Immature natural killer cell (primary cell): ENCODE data around the gene SRPRB. TPM values are rescaled to one million over a fixed set of nuclear protein-coding genes. Genes with fewer than 3 reads are reported as not detected.

ENCODE experiments used
- DNase-seq, 3 donors: peaks; one replicate each; pipeline ENCODE4 v3.0.0; 2022; ENCODE audit warnings: mixed read lengths in 1 of 3
- H3K27ac Mint-ChIP-seq, 6 donors: one replicate each; pipeline ENCODE4 v1.8.0; 2020; ENCODE audit warnings: mixed read lengths in 6 of 6, mild to moderate bottlenecking in 5 of 6, inconsistent platforms in 4 of 6, moderate library complexity in 3 of 6
- H3K27me3 Mint-ChIP-seq, 3 donors: one replicate each; pipeline ENCODE4 v1.8.0; 2020 to 2021; ENCODE audit warnings: low read depth in 3 of 3, mild to moderate bottlenecking in 3 of 3, mixed read lengths in 3 of 3, moderate library complexity in 3 of 3, inconsistent platforms in 1 of 3
- H3K36me3 Mint-ChIP-seq, 3 donors: one replicate each; pipeline ENCODE4 v1.8.0; 2020; ENCODE audit warnings: mixed read lengths in 3 of 3, inconsistent platforms in 2 of 3, mild to moderate bottlenecking in 2 of 3
- H3K4me1 Mint-ChIP-seq, 2 donors: one replicate each; pipeline ENCODE4 v1.8.0; 2020; ENCODE audit warnings: inconsistent platforms in 2 of 2, mild to moderate bottlenecking in 2 of 2, mixed read lengths in 2 of 2, moderate library complexity in 1 of 2
- H3K4me3 Mint-ChIP-seq, 5 donors: one replicate each; pipeline ENCODE4 v1.8.0; 2020; ENCODE audit warnings: mild to moderate bottlenecking in 5 of 5, mixed read lengths in 5 of 5, inconsistent platforms in 3 of 5, moderate library complexity in 3 of 5
- H3K9me3 Mint-ChIP-seq, 6 donors: one replicate each; pipeline ENCODE4 v1.8.0; 2020; ENCODE audit warnings: mild to moderate bottlenecking in 6 of 6, mixed read lengths in 6 of 6, inconsistent platforms in 4 of 6, moderate library complexity in 3 of 6
- polyA plus RNA-seq, 3 donors: library from polyadenylated mRNA; unstranded; fragments of 300-500 nt; fragmentation: Illumina TruSeq; gene quantifications; one replicate each; pipeline ENCODE4 v1.2.3, GENCODE V29; 2021

The SRPRB gene
- polyA plus RNA-seq, 3 donors from 2014 or later, result 28.8 to 51.0 (median 43.9) TPM

DNA sequence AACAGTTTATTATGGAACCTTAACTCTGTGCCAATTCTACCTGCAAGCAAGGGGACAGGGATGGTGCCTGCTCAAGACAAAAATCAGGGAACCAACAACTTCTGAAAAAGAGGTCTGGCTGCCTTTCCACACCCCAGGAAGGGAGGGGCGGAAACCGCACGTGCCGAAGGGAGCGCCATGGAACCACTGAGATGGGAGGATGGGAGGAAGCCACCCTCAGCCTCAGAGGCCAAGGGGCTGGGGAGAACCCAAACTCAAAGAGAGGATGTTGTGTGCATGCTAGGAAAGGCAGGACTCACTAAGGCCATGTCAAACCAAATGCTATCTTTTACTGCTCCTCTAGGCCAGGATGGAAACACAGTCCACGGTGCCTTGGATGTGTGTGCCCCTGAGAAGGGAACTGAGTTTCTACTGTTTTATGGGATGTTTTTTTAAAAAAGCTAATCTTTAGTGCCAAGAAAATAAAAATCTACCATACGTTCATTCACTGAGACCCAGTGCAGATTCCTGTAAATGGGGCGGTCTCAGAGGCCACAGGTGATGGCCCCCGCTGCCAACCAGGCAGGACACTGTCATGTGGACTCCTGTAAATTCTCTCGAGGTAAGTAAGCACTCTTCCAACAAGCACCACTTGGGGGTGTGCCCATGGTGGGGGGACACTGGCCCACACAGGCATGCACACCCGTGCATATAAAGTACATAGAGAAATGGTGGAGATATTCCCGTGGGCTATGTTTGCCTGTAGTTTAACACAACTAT is 20.5 kb downstream of the SRPRB start:
- Mint-ChIP-seq H3K4me3 (no peak overlapping the region), H3K9me3 (no peaks in the 10 kb centered on the region), H3K4me1 (no peaks in the 10 kb centered on the region), H3K27me3 (peaks cover 0 to 7% (median 1%) of the 10 kb centered on the region in 3 donors), H3K36me3 (peaks cover 17 to 41% (median 19%) of the 10 kb centered on the region in 3 donors), H3K27ac (no peak overlapping the region)
- DNase-seq, result no peak

DNA sequence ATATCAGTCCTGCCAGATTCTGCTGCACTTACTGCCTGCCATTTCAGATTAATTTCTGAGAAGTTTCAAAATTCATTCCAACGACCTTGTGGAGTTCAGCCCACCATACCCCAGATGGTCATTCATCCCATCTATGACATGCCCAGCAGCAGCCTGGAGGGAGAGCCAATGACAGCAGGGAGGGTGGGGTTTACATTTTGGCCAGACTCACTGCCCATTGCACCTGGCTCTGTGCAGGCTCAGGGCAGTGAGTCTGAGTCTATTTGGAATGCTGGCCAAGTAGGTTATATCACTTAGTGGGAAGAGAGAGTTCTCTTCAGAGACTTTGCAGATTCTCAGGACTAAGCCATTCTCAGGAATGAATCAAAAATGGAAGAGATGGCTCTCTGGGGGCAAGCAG is 21.5 kb downstream of the SRPRB start:
- Mint-ChIP-seq H3K4me1 (no peaks in the 10 kb centered on the region), H3K36me3 (peaks cover 15 to 35% (median 16%) of the 10 kb centered on the region in 3 donors), H3K4me3 (no peak overlapping the region), H3K27ac (no peak overlapping the region), H3K9me3 (no peaks in the 10 kb centered on the region), H3K27me3 (peaks cover 0 to 7% (median 1%) of the 10 kb centered on the region in 3 donors)
- no peak for DNase-seq

DNA sequence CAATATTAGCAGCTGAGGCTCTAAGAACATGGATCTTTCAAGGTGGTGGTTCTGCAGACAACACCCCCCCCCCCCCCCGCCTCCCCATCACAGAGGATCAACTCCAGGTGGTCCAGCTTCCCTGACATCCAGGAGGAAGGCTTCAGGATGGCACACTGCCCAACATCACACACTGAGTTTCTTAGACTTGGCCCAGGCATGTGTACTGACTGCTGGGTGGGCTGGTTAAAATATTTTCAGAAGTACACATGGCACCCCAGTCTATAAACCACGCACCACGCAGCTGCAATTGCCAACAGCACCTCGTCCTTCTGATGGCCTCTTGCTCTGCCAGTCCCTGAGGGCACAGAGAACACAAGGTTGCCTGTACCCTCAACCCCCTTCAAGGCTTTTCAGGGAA is 22.1 kb downstream of the SRPRB start:
- Mint-ChIP-seq H3K27me3 (peaks cover 0 to 6% (median 1%) of the 10 kb centered on the region in 3 donors), H3K4me3 (no peak overlapping the region), H3K4me1 (no peaks in the 10 kb centered on the region), H3K36me3 (peaks cover 15 to 32% (median 16%) of the 10 kb centered on the region in 3 donors), H3K27ac (no peak overlapping the region), H3K9me3 (no peaks in the 10 kb centered on the region)
- no peak for DNase-seq

DNA sequence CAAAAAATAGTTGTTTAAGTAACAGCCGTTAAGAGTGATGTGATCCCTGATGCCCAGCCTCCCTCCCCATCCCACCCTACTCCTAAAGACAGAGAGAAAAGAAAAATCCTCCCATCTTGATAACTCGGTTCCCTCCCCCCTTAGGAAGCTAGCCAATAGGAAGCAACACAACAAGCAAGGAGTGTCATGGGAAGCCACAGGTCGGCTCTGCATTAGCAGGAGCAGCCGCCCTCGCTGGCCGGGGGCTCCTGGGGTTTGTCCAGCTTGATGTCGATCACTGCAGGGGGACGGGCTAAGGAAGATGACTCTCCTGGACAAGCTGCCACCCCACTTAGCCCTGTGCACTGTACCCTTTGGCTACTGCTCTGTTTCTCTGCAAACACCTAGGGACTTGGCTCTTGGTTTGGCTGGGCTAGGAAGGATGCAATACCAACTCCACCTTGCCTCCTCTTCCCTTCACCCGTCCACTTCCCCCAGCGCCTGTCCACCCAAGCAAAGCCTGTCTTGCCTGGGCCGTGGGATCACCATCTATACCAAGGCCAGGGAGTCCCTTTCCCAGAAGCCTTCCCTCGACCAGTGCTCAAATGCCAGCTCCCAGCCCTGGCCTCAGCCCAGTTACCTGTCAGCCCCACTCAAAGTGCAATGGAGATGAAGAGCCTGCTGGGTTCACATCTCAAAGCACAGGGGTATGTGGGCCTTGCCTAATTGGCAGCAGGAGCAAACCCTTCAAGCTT is 23.1 kb downstream of the SRPRB start:
- Mint-ChIP-seq H3K27ac (no peak overlapping the region), H3K4me1 (no peaks in the 10 kb centered on the region), H3K9me3 (no peaks in the 10 kb centered on the region), H3K27me3 (peaks cover 0 to 6% (median 1%) of the 10 kb centered on the region in 3 donors), H3K36me3 (peaks cover 11 to 24% (median 15%) of the 10 kb centered on the region in 3 donors), H3K4me3 (no peak overlapping the region)
- DNase-seq, result no peak

DNA sequence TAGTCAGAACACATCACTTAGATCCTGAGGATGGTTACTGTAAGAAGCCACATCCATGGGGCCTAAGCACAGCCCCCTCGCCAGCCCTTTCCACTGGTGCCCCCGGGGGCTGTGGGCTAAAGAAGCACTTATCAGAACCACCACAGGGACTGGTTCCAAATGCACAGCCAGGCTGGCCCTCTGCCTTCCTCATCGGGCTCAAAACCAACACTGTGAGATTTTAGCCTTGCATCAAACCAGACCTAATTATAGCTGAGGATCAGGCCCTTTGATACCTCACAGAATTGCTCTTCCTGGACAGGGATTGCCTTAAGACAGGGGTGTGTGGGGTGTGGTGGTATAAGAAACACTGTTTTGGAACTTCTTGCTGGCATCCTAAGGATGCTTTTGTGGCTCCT is 23.7 kb downstream of the SRPRB start:
- Mint-ChIP-seq H3K27me3 (peaks cover 1 to 6% (median 2%) of the 10 kb centered on the region in 3 donors), H3K4me1 (no peaks in the 10 kb centered on the region), H3K9me3 (no peaks in the 10 kb centered on the region), H3K4me3 (no peak overlapping the region), H3K36me3 (peaks cover 6 to 18% (median 10%) of the 10 kb centered on the region in 3 donors), H3K27ac (no peak overlapping the region)
- DNase-seq, result no peak

DNA sequence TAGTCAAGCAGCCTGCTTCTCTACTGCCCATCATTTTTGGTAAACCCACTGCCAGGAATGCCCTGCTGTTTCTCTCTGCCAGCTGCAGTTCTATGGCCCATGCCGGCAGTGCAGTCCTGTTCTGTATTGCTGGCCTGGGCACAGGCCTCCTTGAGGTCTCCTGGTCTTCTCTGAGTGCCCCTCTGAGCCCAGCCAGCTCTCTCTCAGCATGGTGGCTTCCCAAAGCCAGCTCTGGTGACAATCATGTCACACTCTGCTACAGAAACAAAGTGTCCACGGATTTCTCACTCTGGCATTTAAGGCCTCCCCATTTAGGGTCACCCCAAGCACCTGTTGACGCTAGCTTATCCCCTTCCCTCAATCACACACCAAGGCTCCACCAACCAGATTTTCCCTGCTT is 24.5 kb downstream of the SRPRB start:
- H3K27ac Mint-ChIP-seq, result no peak overlapping the region
- DNase-seq, result no peak

DNA sequence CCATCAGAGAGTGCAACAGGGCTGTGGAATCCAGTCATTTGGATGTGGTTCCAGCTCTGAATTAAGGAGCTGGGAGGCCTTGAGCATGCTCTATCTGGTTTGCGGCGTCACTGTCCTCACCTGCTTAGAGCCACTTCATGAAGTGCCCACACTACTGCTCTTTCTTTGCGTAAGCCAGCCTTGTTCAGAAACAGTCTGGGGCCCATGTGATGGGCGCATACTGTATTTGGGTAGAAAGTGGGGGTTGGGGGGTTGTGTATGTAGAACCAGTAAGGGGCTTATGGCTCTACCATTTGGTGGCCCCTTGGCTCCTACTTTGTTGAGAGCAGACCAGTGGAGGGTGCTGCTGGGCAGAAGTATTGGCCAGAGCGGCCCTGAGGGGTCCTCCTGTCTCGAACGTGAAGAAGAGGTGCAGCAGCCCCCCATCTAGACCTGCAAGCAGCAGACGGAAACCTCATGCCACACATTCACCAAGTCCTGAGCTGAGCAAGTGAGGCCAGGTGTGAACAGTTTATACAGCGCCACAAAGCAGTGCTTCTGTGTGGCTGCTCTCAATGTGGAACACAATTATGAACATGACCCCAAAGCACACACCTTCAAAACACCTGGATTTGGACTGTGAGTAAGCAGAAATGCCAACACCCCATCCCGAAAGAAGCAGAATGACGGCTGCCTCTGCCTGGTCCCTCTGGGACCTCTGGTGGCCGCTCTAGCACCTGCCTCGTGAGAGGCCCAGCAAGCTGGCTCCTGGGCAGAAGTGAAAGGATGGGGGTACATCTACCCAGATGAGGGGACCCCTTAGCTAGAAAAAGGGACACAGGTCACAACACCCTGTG is 26.6 kb downstream of the SRPRB start:
- Mint-ChIP-seq H3K4me1 (no peaks in the 10 kb centered on the region), H3K9me3 (no peaks in the 10 kb centered on the region), H3K27me3 (peaks cover 1 to 6% (median 2%) of the 10 kb centered on the region in 3 donors), H3K36me3 (no peaks in the 10 kb centered on the region), H3K4me3 (no peak overlapping the region), H3K27ac (no peak overlapping the region)
- DNase-seq, result no peak

More for the DNA sequence above, 24.5 kb downstream of the SRPRB start:
- H3K9me3 Mint-ChIP-seq, result no peaks in the 10 kb centered on the region
- no peaks in the 10 kb centered on the region for H3K4me1 Mint-ChIP-seq
- H3K36me3 Mint-ChIP-seq, result peaks cover 6 to 13% (median 6%) of the 10 kb centered on the region in 3 donors
- no peak overlapping the region for H3K4me3 Mint-ChIP-seq
- H3K27me3 Mint-ChIP-seq, result peaks cover 1 to 6% (median 2%) of the 10 kb centered on the region in 3 donors

DNA sequence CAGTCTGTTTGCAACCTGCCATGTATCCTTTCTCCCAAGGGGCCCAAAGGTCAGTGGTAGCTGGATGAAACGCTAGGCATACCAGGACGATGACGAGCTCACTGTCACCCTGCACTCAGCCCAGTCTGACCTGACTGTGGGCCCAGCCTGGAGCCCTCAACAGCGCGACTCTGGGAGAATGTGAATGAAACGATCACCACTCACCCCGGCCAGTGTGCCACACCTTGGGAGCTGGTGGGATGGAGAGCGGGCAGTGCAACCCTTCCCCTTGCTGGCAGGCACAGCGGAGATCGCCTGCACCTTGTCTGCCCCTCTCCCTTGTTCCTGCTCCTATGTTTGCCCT is 27.2 kb downstream of the SRPRB start:
- no peak overlapping the region for H3K4me3 Mint-ChIP-seq
- DNase-seq, result no peak

DNA sequence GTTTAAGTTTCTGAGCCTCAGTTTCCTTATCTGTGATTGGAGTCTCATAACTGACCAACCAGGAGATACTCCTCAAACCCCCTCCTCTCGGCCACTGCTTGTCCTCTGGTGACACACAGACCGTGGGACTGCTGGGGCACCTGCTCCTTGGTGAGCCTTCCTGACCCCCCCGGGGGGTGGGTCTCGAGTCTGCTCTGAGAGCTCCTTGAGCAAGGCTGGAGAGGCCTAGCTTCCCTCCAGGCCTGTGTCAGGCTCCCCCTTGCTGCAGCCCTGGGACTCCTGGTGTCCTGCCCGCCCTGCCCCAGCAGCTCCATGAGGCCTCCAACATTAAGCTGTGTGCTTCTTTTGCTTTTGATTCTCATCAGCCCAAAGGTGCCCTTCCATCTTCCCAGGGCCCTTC is 27.7 kb downstream of the SRPRB start:
- Mint-ChIP-seq H3K27me3 (peaks cover 1 to 6% (median 2%) of the 10 kb centered on the region in 3 donors), H3K36me3 (no peaks in the 10 kb centered on the region), H3K4me3 (no peak overlapping the region), H3K9me3 (no peaks in the 10 kb centered on the region), H3K27ac (no peak overlapping the region), H3K4me1 (no peaks in the 10 kb centered on the region)
- DNase-seq, result no peak

More for the DNA sequence above, 27.2 kb downstream of the SRPRB start:
- Mint-ChIP-seq H3K27ac (no peak overlapping the region), H3K27me3 (peaks cover 1 to 6% (median 2%) of the 10 kb centered on the region in 3 donors), H3K4me1 (no peaks in the 10 kb centered on the region), H3K36me3 (no peaks in the 10 kb centered on the region), H3K9me3 (no peaks in the 10 kb centered on the region)

DNA sequence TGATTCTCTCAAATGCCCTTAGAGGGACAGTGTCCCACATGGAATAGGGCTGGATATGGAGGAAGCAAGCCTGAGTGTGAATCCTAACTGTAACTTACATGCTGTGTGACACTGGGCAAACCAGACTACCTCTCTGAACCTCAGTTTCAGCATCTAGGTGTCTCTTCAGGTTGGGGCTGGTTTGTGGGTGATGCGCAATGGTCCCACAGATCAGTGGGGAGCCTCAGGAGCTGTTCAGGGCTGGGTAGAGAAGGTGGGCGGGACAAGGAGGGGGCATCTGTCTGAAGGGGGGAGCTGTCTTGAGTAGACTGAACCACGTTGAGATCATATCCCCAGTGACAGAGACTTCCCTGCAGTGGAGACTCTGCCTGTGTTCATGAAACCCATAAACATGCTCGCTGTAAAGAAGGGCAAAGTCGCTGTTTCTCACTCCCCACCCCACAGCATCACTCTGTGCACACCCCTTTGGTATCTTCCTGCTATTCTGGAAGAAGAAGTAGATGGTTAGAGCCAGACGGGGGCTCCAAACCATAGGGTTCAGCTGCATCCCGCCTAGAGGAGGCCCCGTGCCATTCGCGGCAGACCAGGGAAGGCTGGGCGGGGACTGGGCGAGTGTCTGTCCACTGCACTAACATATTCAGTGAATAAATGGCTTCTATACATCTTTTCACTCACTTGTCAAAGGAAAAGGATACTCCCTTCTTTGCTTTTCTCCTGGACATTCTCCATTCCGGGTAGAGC is 28.4 kb downstream of the SRPRB start:
- H3K4me3 Mint-ChIP-seq, result no peak overlapping the region
- no peaks in the 10 kb centered on the region for H3K9me3 Mint-ChIP-seq
- DNase-seq, result no peak
- no peaks in the 10 kb centered on the region for H3K36me3 Mint-ChIP-seq
- no peaks in the 10 kb centered on the region for H3K4me1 Mint-ChIP-seq
- no peak overlapping the region for H3K27ac Mint-ChIP-seq
- H3K27me3 Mint-ChIP-seq, result peaks cover 0 to 2% (median 1%) of the 10 kb centered on the region in 3 donors

DNA sequence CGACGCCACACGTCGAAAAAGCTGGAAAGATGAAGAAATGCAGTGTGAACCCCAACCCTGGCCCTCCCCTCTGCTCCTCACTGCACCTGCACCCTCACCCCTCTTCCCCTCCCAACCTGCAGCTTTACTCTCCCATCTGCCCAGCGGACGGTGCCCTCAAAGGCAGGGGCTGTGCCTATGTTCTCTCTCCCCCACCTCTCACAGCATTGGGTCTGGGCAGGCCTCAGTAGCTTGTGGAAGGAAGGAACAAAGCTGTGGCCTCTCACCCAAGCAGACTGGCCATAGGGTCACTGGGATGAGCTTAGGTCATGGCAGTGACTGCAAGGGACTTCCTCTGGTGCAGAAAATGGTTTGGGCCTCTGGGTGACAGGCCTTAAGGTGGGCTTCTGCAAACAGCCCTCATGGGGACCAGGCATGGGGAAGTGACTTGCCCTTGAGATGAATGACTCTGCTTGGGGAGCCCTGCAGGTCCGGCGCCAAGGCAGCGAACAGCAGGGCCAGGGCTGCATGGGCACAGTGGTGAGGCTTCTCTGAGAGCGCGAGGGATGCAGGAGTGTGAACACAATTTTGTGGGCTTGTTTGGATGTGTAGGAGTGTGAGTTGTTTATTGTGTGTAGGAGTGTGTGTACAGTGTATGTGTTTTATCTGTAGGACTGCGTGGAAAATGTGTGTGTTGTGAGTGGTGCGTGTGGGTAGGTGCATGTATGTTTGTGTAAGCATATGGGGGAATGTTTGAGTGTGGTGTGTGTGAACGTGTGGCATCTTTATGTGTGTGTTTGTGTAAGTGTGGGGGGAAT is 29.2 kb downstream of the SRPRB start:
- Mint-ChIP-seq H3K9me3 (no peaks in the 10 kb centered on the region), H3K4me1 (no peaks in the 10 kb centered on the region), H3K4me3 (no peak overlapping the region), H3K36me3 (no peaks in the 10 kb centered on the region), H3K27me3 (peaks cover 0 to 2% (median 0%) of the 10 kb centered on the region in 3 donors), H3K27ac (no peak overlapping the region)
- DNase-seq, result no peak

DNA sequence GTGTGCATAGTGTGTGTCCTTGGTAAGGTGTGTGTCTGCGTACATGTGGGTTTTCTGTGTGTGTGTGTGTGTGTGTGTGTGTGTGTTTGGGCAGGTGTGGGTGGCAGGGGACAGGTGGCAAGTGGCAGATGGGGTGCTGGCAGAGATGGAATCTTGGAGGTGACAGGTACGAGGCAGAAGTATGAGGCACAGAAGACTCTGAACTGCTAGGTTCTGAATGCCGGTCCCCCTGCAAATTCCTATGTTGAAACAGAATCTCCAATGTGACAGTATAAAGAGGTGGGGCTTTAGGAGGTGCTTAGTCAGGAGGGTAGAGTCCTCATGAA is 29.8 kb downstream of the SRPRB start:
- H3K4me1 Mint-ChIP-seq, result no peaks in the 10 kb centered on the region
- no peak for DNase-seq
- no peak overlapping the region for H3K4me3 Mint-ChIP-seq
- no peaks in the 10 kb centered on the region for H3K36me3 Mint-ChIP-seq
- no peak overlapping the region for H3K27ac Mint-ChIP-seq
- H3K27me3 Mint-ChIP-seq, result peaks cover 0 to 4% (median 0%) of the 10 kb centered on the region in 3 donors
- H3K9me3 Mint-ChIP-seq, result no peaks in the 10 kb centered on the region

DNA sequence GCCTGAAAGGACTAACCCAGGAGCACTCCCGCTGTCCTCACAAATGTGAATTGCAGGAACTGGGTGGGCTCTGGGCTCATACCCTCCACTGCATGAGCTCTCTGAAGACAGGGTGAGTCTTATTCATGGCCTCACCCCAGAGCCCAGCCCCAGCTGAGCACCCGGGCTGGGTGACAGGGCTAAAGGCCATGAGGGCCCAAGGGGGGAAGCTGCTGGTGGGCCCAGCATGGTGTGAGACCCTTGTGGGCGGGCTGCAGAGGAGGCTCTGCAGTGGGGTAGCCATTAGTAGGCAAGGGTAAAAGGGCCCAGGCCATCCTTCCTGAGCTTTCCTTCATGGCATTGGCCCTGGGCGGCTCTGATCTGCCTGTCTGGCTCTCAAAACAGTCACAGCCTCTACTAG is 30.3 kb downstream of the SRPRB start:
- Mint-ChIP-seq H3K27me3 (peaks cover 0 to 4% (median 0%) of the 10 kb centered on the region in 3 donors), H3K9me3 (no peaks in the 10 kb centered on the region), H3K4me3 (no peak overlapping the region), H3K4me1 (no peaks in the 10 kb centered on the region), H3K36me3 (no peaks in the 10 kb centered on the region), H3K27ac (no peak overlapping the region)
- DNase-seq, result no peak
